Chondrocyte (in vitro differentiated cells): ENCODE measurements around the gene MEP1B. TPM values are rescaled to one million over a fixed set of nuclear protein-coding genes. Genes with fewer than 3 reads are reported as not detected.
"Not testable (repeated sequence)": the region's sequence is repeated elsewhere in the genome, so short reads cannot be mapped to it uniquely, and the experiment has no call there.

Source experiments
- DNase-seq: peaks from one replicate; pipeline ENCODE4 v3.0.0; 2021; ENCODE audit warnings: mixed read lengths, low spot score
- H3K27ac Mint-ChIP-seq: one replicate; pipeline ENCODE4 v1.8.0; 2021; ENCODE audit warnings: mild to moderate bottlenecking, moderate library complexity, mixed read lengths; ENCODE audit not compliant: unreplicated experiment
- H3K27me3 Mint-ChIP-seq: 2 replicates; pipeline ENCODE4 v1.8.0; 2021; ENCODE audit warnings: low read depth, mixed read lengths
- H3K36me3 Mint-ChIP-seq: 2 replicates; pipeline ENCODE4 v1.8.0; 2021; ENCODE audit warnings: low read depth, mixed read lengths
- H3K4me1 Mint-ChIP-seq: 2 replicates; pipeline ENCODE4 v1.8.0; 2021; ENCODE audit warnings: low read depth, mild to moderate bottlenecking, mixed read lengths
- H3K4me3 Mint-ChIP-seq: one replicate; pipeline ENCODE4 v1.8.0; 2021; ENCODE audit warnings: mild to moderate bottlenecking, moderate library complexity, mixed read lengths; ENCODE audit not compliant: unreplicated experiment
- H3K9me3 Mint-ChIP-seq: 2 replicates; pipeline ENCODE4 v1.8.0; 2021; ENCODE audit warnings: low read depth, mixed read lengths
- total RNA-seq: library from RNA; stranded (reverse); gene quantifications from 3 replicates; pipeline ENCODE4 v1.2.1, GENCODE V29; 2021
- TF ChIP-seq, protein P1 (sequence below): fragments of 200-600 bp; sonication (generic); IDR thresholded peaks from 2 replicates; pipeline ENCODE4 v1.5.0; 2021; ENCODE audit warnings: antibody characterized with exemption, mild to moderate bottlenecking, moderate library complexity

MEP1B gene
- total RNA-seq, 1 donor from 2014 or later, result not detected

DNA sequence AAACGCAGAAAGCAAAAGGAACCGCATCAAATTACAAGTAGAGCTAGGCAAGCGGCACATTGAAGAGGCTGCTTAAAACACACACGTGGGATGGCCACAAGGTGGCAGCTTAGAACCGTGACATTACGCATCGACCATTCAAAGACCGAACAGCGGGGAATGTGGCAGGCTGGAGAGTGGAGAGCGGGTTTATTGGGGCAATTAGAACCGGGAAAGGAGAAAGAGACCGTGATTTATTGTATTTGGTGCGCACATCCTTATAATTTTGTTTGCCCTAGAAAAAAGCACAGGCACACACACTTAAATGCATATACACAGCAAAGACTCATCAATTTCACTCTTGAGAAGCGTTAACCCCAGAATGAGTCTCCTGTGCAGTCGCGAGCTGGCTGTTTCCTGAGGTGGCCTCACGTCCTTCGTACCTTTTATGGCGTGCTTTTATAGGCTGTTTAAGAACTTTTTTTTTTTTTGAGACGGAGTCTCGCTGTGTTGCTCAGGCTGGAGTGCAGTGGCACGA is 31.7 kb upstream of the MEP1B start:
- H3K27ac Mint-ChIP-seq, result no peak overlapping the region
- H3K9me3 Mint-ChIP-seq, result no peaks in the 10 kb centered on the region
- peak overlapping the region; percentile 57 for H3K4me3 Mint-ChIP-seq
- H3K36me3 Mint-ChIP-seq, result no peaks in the 10 kb centered on the region
- H3K4me1 Mint-ChIP-seq, result peaks cover 9% of the 10 kb centered on the region
- peaks cover 6% of the 10 kb centered on the region for H3K27me3 Mint-ChIP-seq
- TF ChIP-seq, protein P1, sequence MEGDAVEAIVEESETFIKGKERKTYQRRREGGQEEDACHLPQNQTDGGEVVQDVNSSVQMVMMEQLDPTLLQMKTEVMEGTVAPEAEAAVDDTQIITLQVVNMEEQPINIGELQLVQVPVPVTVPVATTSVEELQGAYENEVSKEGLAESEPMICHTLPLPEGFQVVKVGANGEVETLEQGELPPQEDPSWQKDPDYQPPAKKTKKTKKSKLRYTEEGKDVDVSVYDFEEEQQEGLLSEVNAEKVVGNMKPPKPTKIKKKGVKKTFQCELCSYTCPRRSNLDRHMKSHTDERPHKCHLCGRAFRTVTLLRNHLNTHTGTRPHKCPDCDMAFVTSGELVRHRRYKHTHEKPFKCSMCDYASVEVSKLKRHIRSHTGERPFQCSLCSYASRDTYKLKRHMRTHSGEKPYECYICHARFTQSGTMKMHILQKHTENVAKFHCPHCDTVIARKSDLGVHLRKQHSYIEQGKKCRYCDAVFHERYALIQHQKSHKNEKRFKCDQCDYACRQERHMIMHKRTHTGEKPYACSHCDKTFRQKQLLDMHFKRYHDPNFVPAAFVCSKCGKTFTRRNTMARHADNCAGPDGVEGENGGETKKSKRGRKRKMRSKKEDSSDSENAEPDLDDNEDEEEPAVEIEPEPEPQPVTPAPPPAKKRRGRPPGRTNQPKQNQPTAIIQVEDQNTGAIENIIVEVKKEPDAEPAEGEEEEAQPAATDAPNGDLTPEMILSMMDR, result peak; percentile 95
- no peak for DNase-seq

DNA sequence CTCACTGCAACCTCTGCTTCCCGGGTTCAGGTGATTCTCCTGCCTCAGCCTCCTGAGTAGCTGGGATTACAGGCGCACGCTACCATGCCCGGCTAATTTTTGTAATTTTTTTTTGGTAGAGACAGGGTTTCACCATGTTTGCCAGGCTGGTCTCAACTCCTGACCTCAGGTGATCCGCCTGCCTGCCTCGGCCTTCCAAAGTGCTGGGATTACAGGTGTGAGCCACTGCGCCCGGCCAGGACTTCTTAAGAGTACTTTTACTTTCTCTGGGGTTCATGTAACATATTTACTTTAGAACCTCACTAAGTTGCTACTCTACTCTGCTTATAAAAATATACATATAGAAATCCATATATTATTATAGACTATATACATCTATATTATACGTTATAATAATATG is 31.2 kb upstream of the MEP1B start:
- not testable (repeated sequence) for H3K4me1 Mint-ChIP-seq, H3K27ac Mint-ChIP-seq, H3K36me3 Mint-ChIP-seq, DNase-seq, H3K27me3 Mint-ChIP-seq, H3K9me3 Mint-ChIP-seq
- H3K4me3 Mint-ChIP-seq, result peak overlapping the region; percentile 57

GRCh38 chr18:32160547-32160946 is 29.3 kb upstream of the MEP1B start:
- Mint-ChIP-seq H3K4me1 (peaks cover 9% of the 10 kb centered on the region), H3K27ac (no peak overlapping the region), H3K9me3 (no peaks in the 10 kb centered on the region), H3K27me3 (peaks cover 6% of the 10 kb centered on the region), H3K36me3 (no peaks in the 10 kb centered on the region), H3K4me3 (no peak overlapping the region)
- TF ChIP-seq, protein P1, result no peak
- no peak for DNase-seq

DNA sequence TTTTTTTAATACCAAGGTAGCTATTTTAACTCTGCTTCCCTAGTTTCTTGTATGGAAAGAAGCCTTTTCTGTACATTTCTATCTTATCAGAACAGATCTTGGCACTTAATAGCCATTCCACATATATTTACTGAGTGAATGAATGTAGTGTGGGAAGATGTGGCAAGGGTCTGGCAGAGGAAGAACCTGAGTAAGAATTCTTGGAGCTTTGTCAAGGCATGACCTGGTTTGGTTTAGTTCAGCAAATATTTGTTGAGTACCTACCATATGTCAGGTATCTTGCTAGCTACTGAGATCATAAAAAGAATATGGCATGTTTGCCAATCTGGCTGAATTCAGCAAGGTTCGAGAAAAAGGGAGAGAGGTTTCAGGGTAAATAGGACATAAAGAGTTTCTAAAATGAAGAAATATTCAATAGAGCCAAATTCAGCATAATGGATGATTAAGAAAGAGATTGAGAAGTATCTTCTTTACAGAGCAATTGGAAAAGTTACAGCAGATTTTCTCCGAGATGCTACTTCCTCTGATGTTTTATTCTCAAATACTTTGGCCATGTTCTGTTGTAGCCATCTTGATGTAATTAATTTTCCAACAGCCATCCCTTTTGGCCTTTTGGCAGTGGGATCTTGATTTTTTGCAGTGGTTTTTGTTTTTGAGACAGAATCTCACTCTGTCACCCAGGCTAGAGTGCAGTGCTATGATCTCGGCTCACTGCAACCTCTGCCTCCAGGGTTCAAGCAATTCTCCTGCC is 21.7 kb upstream of the MEP1B start:
- H3K4me1 Mint-ChIP-seq, result no peaks in the 10 kb centered on the region
- H3K4me3 Mint-ChIP-seq, result no peak overlapping the region
- H3K9me3 Mint-ChIP-seq, result peaks cover 3% of the 10 kb centered on the region
- TF ChIP-seq, protein P1, result no peak
- no peaks in the 10 kb centered on the region for H3K36me3 Mint-ChIP-seq
- DNase-seq, result no peak
- H3K27me3 Mint-ChIP-seq, result peaks cover 6% of the 10 kb centered on the region
- H3K27ac Mint-ChIP-seq, result no peak overlapping the region

DNA sequence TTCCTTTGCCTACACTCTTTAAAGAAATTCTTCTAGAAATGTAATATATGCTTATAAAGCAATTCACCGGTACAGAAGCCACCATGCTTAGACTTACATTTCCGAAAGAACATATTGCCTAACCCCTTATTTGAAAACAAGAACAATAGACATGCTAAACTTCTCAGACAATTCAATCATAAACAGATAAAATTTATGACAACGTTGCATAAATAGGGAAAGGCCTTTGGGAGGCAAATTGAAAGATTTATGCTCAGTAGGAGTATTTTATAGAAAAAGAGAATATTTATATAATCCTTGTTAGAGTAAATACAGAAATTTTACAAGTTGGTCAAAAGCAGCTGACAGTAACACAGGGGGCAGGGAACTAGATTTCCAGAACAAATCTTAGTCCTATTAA is 16.2 kb upstream of the MEP1B start:
- DNase-seq, result no peak
- Mint-ChIP-seq H3K36me3 (no peaks in the 10 kb centered on the region), H3K27ac (no peak overlapping the region), H3K27me3 (peaks cover 4% of the 10 kb centered on the region), H3K4me1 (no peaks in the 10 kb centered on the region), H3K4me3 (no peak overlapping the region), H3K9me3 (peaks cover 3% of the 10 kb centered on the region)
- TF ChIP-seq, protein P1, result no peak

GRCh38 chr18:32174719-32175118 is 15.1 kb upstream of the MEP1B start:
- TF ChIP-seq, protein P1, result no peak
- Mint-ChIP-seq H3K9me3 (peaks cover 3% of the 10 kb centered on the region), H3K4me1 (no peaks in the 10 kb centered on the region), H3K36me3 (no peaks in the 10 kb centered on the region), H3K27ac (no peak overlapping the region), H3K27me3 (peaks cover 4% of the 10 kb centered on the region), H3K4me3 (no peak overlapping the region)
- DNase-seq, result no peak
